ENCODE results near the gene GAL3ST1.

GAL3ST1 gene

GRCh38 chr22:30526656-30527055, 47.8 kb downstream of the GAL3ST1 start:
- H3K4me3 ChIP-seq (ENCODE audit: low read depth, low read length): no peak overlapping the region
- H2AFZ ChIP-seq: no peak overlapping the region
- H3K9ac ChIP-seq: no peak overlapping the region

GRCh38 chr22:30523646-30524489, 50.6 kb downstream of the GAL3ST1 start:
- H3K27me3 ChIP-seq (ENCODE audit: control insufficient read depth, insufficient read depth, low read length): no peaks in the 10 kb centered on the region
- no peaks in the 10 kb centered on the region for H3K79me2 ChIP-seq
- TF ChIP-seq, protein P1, sequence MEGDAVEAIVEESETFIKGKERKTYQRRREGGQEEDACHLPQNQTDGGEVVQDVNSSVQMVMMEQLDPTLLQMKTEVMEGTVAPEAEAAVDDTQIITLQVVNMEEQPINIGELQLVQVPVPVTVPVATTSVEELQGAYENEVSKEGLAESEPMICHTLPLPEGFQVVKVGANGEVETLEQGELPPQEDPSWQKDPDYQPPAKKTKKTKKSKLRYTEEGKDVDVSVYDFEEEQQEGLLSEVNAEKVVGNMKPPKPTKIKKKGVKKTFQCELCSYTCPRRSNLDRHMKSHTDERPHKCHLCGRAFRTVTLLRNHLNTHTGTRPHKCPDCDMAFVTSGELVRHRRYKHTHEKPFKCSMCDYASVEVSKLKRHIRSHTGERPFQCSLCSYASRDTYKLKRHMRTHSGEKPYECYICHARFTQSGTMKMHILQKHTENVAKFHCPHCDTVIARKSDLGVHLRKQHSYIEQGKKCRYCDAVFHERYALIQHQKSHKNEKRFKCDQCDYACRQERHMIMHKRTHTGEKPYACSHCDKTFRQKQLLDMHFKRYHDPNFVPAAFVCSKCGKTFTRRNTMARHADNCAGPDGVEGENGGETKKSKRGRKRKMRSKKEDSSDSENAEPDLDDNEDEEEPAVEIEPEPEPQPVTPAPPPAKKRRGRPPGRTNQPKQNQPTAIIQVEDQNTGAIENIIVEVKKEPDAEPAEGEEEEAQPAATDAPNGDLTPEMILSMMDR (IDR thresholded peaks at IDR 0.05): no peak
- H3K4me3 ChIP-seq (ENCODE audit: low read depth, low read length): no peak overlapping the region
- H3K9me3 ChIP-seq (ENCODE audit: control insufficient read depth, low read length): no peaks in the 10 kb centered on the region
- H3K4me1 ChIP-seq: no peaks in the 10 kb centered on the region
- no peak overlapping the region for H2AFZ ChIP-seq
- no peak overlapping the region for H3K4me2 ChIP-seq (ENCODE audit: low read length)
- no peaks in the 10 kb centered on the region for H3K36me3 ChIP-seq (ENCODE audit: control insufficient read depth, insufficient read depth, low read length)
- no peak overlapping the region for H3K27ac ChIP-seq
- no peak overlapping the region for H3K9ac ChIP-seq

More at GRCh38 chr22:30526656-30527055, 47.8 kb downstream of the GAL3ST1 start:
- TF ChIP-seq, protein P1 (IDR thresholded peaks at IDR 0.05): no peak
- no peaks in the 10 kb centered on the region for H3K36me3 ChIP-seq (ENCODE audit: control insufficient read depth, insufficient read depth, low read length)
- H3K4me2 ChIP-seq (ENCODE audit: low read length): no peak overlapping the region
- H3K27me3 ChIP-seq (ENCODE audit: control insufficient read depth, insufficient read depth, low read length): no peaks in the 10 kb centered on the region
- no peaks in the 10 kb centered on the region for H3K9me3 ChIP-seq (ENCODE audit: control insufficient read depth, low read length)
- H3K4me1 ChIP-seq: no peaks in the 10 kb centered on the region
- no peaks in the 10 kb centered on the region for H3K79me2 ChIP-seq
- H3K27ac ChIP-seq: no peak overlapping the region

DNA sequence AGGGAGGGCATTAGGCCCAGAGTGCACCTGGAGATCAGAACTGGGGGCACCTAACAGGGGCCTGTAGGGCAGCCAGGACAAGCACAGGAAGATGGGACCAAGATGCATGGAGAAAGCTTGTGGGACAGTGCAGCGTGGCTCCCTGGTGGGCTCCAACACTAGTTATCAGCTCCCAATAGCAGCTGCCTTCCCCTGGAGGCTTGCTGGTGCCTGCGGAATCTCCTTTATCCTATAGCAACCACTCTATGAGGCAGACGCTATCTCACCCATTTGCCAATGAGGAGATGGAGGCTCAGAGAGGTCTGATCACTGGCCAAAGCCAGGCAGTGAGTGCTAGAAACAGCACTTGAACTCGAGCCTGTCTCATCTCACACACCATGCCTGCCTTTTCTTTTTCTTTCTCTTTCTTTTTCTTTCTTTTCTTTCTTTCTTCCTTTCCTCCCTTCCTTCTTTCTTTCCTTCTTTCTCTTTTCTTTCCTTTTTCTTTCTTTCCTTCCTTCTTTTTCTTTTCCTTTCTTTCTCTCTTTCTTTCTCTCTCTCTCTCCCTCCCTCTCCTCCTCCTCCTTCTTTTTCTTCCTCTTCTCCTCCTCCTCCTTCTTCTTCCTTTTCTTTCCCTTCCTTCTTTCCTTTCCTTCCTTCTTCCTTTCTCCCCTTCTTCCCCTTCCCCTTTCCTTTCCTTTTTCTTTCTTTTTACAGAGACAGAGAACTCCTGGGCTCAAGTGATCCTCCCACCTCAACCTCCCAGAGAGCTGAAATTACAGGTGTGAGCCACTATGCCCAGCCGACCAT, 52.9 kb downstream of the GAL3ST1 start:
- Histone ChIP-seq H3K9ac (no peak overlapping the region), H3K4me2 (ENCODE audit: low read length) (no peak overlapping the region), H3K9me3 (ENCODE audit: control insufficient read depth, low read length) (no peaks in the 10 kb centered on the region), H3K79me2 (no peaks in the 10 kb centered on the region), H2AFZ (no peak overlapping the region), H3K36me3 (ENCODE audit: control insufficient read depth, insufficient read depth, low read length) (no peaks in the 10 kb centered on the region), H3K4me1 (no peaks in the 10 kb centered on the region), H3K27me3 (ENCODE audit: control insufficient read depth, insufficient read depth, low read length) (no peaks in the 10 kb centered on the region), H3K27ac (no peak overlapping the region), H3K4me3 (ENCODE audit: low read depth, low read length) (no peak overlapping the region)
- TF ChIP-seq, protein P1 (IDR thresholded peaks at IDR 0.05): no peak

DNA sequence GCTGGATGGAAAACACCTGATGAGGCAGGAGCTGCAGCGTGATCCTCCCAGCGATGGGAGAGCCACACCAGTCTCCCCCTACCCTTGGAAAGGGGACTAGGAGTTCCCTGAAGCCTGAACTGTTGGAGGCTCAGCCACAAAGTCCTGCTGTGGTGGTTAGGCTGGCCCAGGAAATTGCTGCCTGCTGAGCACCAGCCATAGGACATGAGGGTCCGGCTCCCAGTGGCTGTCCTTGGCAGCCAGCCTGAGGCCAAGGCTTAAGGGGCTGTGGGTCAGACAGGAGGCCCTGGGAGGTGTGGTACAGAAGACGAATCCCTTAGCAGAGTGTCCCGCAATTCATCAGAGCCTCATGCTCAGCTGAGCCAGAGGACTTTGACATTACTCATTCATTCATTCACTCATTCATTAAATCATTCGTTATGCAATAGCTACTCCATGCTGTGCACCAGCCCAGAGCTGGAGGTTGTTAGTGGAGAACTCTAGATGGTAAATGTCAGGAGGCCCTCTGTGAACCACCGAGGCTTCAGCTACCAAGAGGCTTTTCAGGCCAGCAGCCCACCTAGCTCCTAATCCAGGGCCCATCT, 54.5 kb downstream of the GAL3ST1 start:
- H3K79me2 ChIP-seq: no peaks in the 10 kb centered on the region
- no peaks in the 10 kb centered on the region for H3K27me3 ChIP-seq (ENCODE audit: control insufficient read depth, insufficient read depth, low read length)
- no peaks in the 10 kb centered on the region for H3K9me3 ChIP-seq (ENCODE audit: control insufficient read depth, low read length)
- no peak overlapping the region for H3K27ac ChIP-seq
- TF ChIP-seq, protein P1 (IDR thresholded peaks at IDR 0.05): no peak
- no peaks in the 10 kb centered on the region for H3K4me1 ChIP-seq
- H3K36me3 ChIP-seq (ENCODE audit: control insufficient read depth, insufficient read depth, low read length): no peaks in the 10 kb centered on the region
- H3K4me2 ChIP-seq (ENCODE audit: low read length): no peak overlapping the region
- no peak overlapping the region for H2AFZ ChIP-seq
- no peak overlapping the region for H3K9ac ChIP-seq
- no peak overlapping the region for H3K4me3 ChIP-seq (ENCODE audit: low read depth, low read length)

All from parathyroid adenoma (tissue), 2 donors.